GM12892 (cell line): ENCODE results near the gene ATP5MC3.

Source experiments
- POLR2A ChIP-seq: IDR thresholded peaks from 2 replicates; pipeline ENCODE4 v1.6.1; 2011; ENCODE audit warnings: low read depth, low read length, control low read depth
- TAF1 ChIP-seq: IDR thresholded peaks from 2 replicates; pipeline ENCODE4 v1.6.1; 2011; ENCODE audit warnings: low read depth, mild to moderate bottlenecking, control low read depth, low read length, borderline replicate concordance

DNA sequence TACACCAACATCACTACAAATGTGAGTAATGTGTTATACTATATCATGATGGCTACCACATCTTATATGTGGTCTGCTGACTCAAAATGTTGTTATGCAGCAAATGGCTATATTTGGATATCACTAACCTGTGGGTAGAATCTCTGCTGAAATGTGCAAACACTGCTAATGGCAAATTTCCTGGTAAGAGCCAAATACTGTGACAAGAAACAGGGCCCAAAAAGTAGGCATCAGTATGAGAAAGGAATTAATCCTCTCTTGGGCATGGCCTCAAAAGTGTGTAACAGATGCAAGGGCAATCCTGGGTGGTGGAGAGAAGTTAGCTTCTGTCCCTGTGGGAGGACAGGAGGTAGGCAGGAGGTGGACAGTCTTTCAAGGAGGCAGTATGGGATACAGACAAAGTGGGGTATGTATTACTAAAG is 26.8 kb downstream of the ATP5MC3 start:
- TF ChIP-seq POLR2A (no peak), TAF1 (no peak)
